ENCODE results near the gene XRCC3.
A peak's percentile ranks its signal among the peaks of the same experiment; 100 is the strongest.

Gene XRCC3

GRCh38 chr14:103667671-103668070, 47.6 kb downstream of the XRCC3 start:
- POLR2A ChIA-PET (ENCODE audit: low non-redundant PET) = no interaction called here
- no peak overlapping the region for H3K27ac ChIP-seq
- CTCF ChIA-PET = interaction anchor here (0.6 kb wide), 1 partner anchor 75 kb away, joined by 3 read pairs; no protein-coding TSS in a partner anchor
- no peak for DNase-seq (ENCODE audit: low spot score)
- no peak for TF ChIP-seq CTCF (conservative IDR thresholded peaks at IDR 0.05; ENCODE audit: low read depth)

GRCh38 chr14:103663506-103663905, 51.7 kb downstream of the XRCC3 start:
- CTCF ChIA-PET = interaction anchor here (0.6 kb wide), 1 partner anchor 14 kb away, joined by 4 read pairs; no protein-coding TSS in a partner anchor
- peak overlapping the region; percentile 53 for H3K27ac ChIP-seq
- no peak for TF ChIP-seq CTCF (conservative IDR thresholded peaks at IDR 0.05; ENCODE audit: low read depth)
- POLR2A ChIA-PET (ENCODE audit: low non-redundant PET) = no interaction called here
- DNase-seq (ENCODE audit: low spot score) = no peak

- no peak for DNase-seq (ENCODE audit: low spot score)
- POLR2A ChIA-PET (ENCODE audit: low non-redundant PET) = no interaction called here
- H3K27ac ChIP-seq = peak overlapping the region; percentile 19
- CTCF ChIA-PET = no interaction called here
- TF ChIP-seq CTCF (conservative IDR thresholded peaks at IDR 0.05; ENCODE audit: low read depth) = no peak
Observed at GRCh38 chr14:103662591-103662990, 52.7 kb downstream of the XRCC3 start.

- CTCF ChIA-PET = no interaction called here
- no peak for TF ChIP-seq CTCF (conservative IDR thresholded peaks at IDR 0.05; ENCODE audit: low read depth)
- no peak for DNase-seq (ENCODE audit: low spot score)
- POLR2A ChIA-PET (ENCODE audit: low non-redundant PET) = no interaction called here
- peak overlapping the region; percentile 19 for H3K27ac ChIP-seq
Observed at GRCh38 chr14:103662029-103662428, 53.2 kb downstream of the XRCC3 start.

GRCh38 chr14:103659631-103660030, 55.6 kb downstream of the XRCC3 start:
- ChIA-PET POLR2A (ENCODE audit: low non-redundant PET) (interaction anchor here (0.6 kb wide), 1 partner anchor 39 kb away, joined by 8 read pairs; no protein-coding TSS in a partner anchor), CTCF (no interaction called here)
- H3K27ac ChIP-seq = no peak overlapping the region
- DNase-seq (ENCODE audit: low spot score) = no peak
- TF ChIP-seq CTCF (conservative IDR thresholded peaks at IDR 0.05; ENCODE audit: low read depth) = no peak

- H3K27ac ChIP-seq = peak overlapping the region; percentile 21; the same call in 1 of the 2 replicates
- ChIA-PET POLR2A (ENCODE audit: low non-redundant PET) (no interaction called here), CTCF (no interaction called here)
- no peak for TF ChIP-seq CTCF (conservative IDR thresholded peaks at IDR 0.05; ENCODE audit: low read depth)
- no peak for DNase-seq (ENCODE audit: low spot score)
Observed at GRCh38 chr14:103657471-103657870, 57.8 kb downstream of the XRCC3 start.

GRCh38 chr14:103656756-103657133, 58.5 kb downstream of the XRCC3 start:
- POLR2A ChIA-PET (ENCODE audit: low non-redundant PET) = no interaction called here
- no peak for TF ChIP-seq CTCF (conservative IDR thresholded peaks at IDR 0.05; ENCODE audit: low read depth)
- DNase-seq (ENCODE audit: low spot score) = no peak
- CTCF ChIA-PET = no interaction called here
- H3K27ac ChIP-seq = no peak overlapping the region
